Umbilical cord (tissue), 1 donor: ENCODE results near the gene MRPS21. TPM values are rescaled to one million over a fixed set of nuclear protein-coding genes. Genes with fewer than 3 reads are reported as not detected.

Experiments
- total RNA-seq: library from RNA; depleted of rRNA; stranded (reverse); fragments of >200 nt; gene quantifications from one replicate; pipeline ENCODE4 v1.2.3, GENCODE V29; 2014; ENCODE audit warnings: low replicate concordance; ENCODE audit not compliant: insufficient read depth

Gene MRPS21
- total RNA-seq, 1 donor from 2014 or later, result 32.0 TPM

Other genes with a start within 250 kb of the MRPS21 start
- gene VPS45, start 226.1 kb upstream of the MRPS21 start, total RNA-seq, result 43.6 TPM
- 84.7 TPM for gene PLEKHO1, start 143.9 kb upstream of the MRPS21 start, total RNA-seq
- 29.9 TPM for gene ANP32E, start 57.7 kb upstream of the MRPS21 start, total RNA-seq
- gene CA14, start 36.1 kb upstream of the MRPS21 start, total RNA-seq, result 0.48 TPM
- gene APH1A, start 24.8 kb upstream of the MRPS21 start, total RNA-seq, result 49.6 TPM
- 75.4 TPM for gene C1orf54, start 21.1 kb upstream of the MRPS21 start, total RNA-seq
- gene CIART, start 11.3 kb upstream of the MRPS21 start, total RNA-seq, result 3.4 TPM
- 74.4 TPM for gene PRPF3, start 27.7 kb downstream of the MRPS21 start, total RNA-seq
- gene RPRD2, start 70.3 kb downstream of the MRPS21 start, total RNA-seq, result 11.1 TPM
- 17.8 TPM for gene TARS2, start 193.6 kb downstream of the MRPS21 start, total RNA-seq
- gene ECM1, start 214.2 kb downstream of the MRPS21 start, total RNA-seq, result 4.3 TPM
- not detected for gene FALEC, start 221.9 kb downstream of the MRPS21 start, total RNA-seq